Gastroesophageal sphincter (tissue), 3 donors: ENCODE data around the gene KLRF2.

ENCODE experiments used
- CTCF ChIP-seq, 4 experiments: fragments of 200-600 bp in 2 of 4; fragments of 450-650 bp in 2 of 4; sonication (generic) in 1 of 4; IDR thresholded peaks; one replicate each; pipeline ENCODE4 v1.5.1; 2017 to 2019; ENCODE audit warnings: antibody characterized with exemption in 4 of 4, mild to moderate bottlenecking in 2 of 4, moderate library complexity in 2 of 4
- EP300 ChIP-seq: sonication (generic); formaldehyde crosslinking; IDR thresholded peaks from one replicate; pipeline ENCODE4 v1.6.1; 2017; ENCODE audit warnings: antibody characterized with exemption, mild to moderate bottlenecking
- POLR2A ChIP-seq, 2 donors: fragments of 450-650 bp; IDR thresholded peaks; one replicate each; pipeline ENCODE4 v1.6.1; 2017; ENCODE audit warnings: antibody characterized with exemption in 2 of 2, mild to moderate bottlenecking in 2 of 2, moderate library complexity in 1 of 2
- POLR2AphosphoS5 ChIP-seq: sonication (generic); formaldehyde crosslinking; IDR thresholded peaks from one replicate; pipeline ENCODE4 v1.6.1; 2017; ENCODE audit warnings: antibody characterized with exemption

GRCh38 chr12:9932270-9932669 is 51.0 kb downstream of the KLRF2 start, which contains the start of gene CLEC2A:
- TF ChIP-seq CTCF (IDR thresholded peaks at IDR 0.05) (no peak), POLR2A (IDR thresholded peaks at IDR 0.05) (no peak), POLR2AphosphoS5 (no peak), EP300 (no peak)
